ENCODE results near the gene DNMT3B.
A peak's percentile ranks its signal among the peaks of the same experiment; 100 is the strongest.

Gene DNMT3B

GRCh38 chr20:32828029-32828680 lies 66.0 kb downstream of the DNMT3B start:
- DNase-seq, result peak; percentile 55

GRCh38 chr20:32829311-32830005 lies 67.3 kb downstream of the DNMT3B start:
- no peak for DNase-seq

GRCh38 chr20:32830437-32830836 lies 68.3 kb downstream of the DNMT3B start:
- no peak for DNase-seq

GRCh38 chr20:32831982-32832381 lies 69.8 kb downstream of the DNMT3B start:
- DNase-seq, result no peak

GRCh38 chr20:32832664-32833063 lies 70.5 kb downstream of the DNMT3B start:
- DNase-seq, result no peak

- DNase-seq, result no peak
Measured at GRCh38 chr20:32834972-32835371, 72.8 kb downstream of the DNMT3B start.

GRCh38 chr20:32837157-32837556 lies 75.0 kb downstream of the DNMT3B start:
- DNase-seq, result no peak

- DNase-seq, result no peak
Measured at GRCh38 chr20:32839227-32839981, 77.2 kb downstream of the DNMT3B start.

- DNase-seq, result no peak
Measured at GRCh38 chr20:32839982-32840285, 77.7 kb downstream of the DNMT3B start.

- no peak for DNase-seq
Measured at GRCh38 chr20:32841174-32841573, 79.0 kb downstream of the DNMT3B start.

- DNase-seq, result no peak
Measured at GRCh38 chr20:32841632-32842031, 79.4 kb downstream of the DNMT3B start.

GRCh38 chr20:32842688-32843524 lies 80.7 kb downstream of the DNMT3B start:
- no peak for DNase-seq

GRCh38 chr20:32845786-32846185 lies 83.6 kb downstream of the DNMT3B start:
- DNase-seq, result no peak

GRCh38 chr20:32846852-32847251 lies 84.7 kb downstream of the DNMT3B start:
- no peak for DNase-seq

GRCh38 chr20:32847964-32848363 lies 85.8 kb downstream of the DNMT3B start:
- no peak for DNase-seq

GRCh38 chr20:32848846-32849245 lies 86.7 kb downstream of the DNMT3B start:
- no peak for DNase-seq

GRCh38 chr20:32849577-32849976 lies 87.4 kb downstream of the DNMT3B start:
- no peak for DNase-seq

GRCh38 chr20:32855387-32855786 lies 93.2 kb downstream of the DNMT3B start:
- no peak for DNase-seq

GRCh38 chr20:32858189-32858588 lies 96.0 kb downstream of the DNMT3B start:
- DNase-seq, result no peak
